ENCODE results near the gene EXOC2. TPM values are rescaled to one million over a fixed set of nuclear protein-coding genes. Genes with fewer than 3 reads are reported as not detected.

Gene EXOC2
- total and polyA plus RNA-seq, 7 donors, result 5.4 to 23.2 (median 15.3) TPM

DNA sequence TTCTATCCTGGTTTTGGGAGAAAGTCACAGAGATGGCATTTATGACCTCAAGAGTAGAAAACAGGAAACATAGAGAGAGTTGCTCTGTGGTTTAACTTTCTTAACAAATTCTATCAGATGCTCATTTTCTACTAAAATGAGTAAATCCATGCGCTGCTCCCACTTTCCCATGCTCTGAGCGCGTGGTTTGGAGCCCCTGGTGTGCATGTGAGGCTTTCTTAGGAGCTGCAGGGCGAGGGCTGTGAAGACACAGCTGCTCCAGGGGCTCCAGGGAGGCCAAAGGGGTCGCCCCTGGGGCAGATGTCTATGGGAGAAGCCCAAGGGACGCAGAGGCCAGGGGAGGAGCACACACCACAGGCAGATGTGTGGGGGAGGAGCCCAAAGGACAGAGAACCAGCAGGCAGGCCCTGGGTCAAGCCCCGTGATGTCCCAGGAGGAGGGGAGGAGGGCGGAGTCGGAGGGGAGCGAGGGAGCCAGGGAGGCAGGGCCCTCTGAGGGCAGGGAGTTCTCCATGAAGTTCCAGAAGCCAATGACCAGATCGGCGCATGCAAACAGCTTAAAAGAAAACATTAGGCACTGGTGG is 178.5 kb downstream of the EXOC2 start:
- H3K27ac ChIP-seq, result no peak overlapping the region
- DNase-seq, result no peak
- intact Hi-C loops (cut with DNase I), result no loop called here
- TF ChIP-seq POLR2AphosphoS5 (IDR thresholded peaks at IDR 0.05) (no peak), EP300 (IDR thresholded peaks at IDR 0.05) (no peak), POLR2A (IDR thresholded peaks at IDR 0.05) (no peak)
- TF ChIP-seq, protein P1, sequence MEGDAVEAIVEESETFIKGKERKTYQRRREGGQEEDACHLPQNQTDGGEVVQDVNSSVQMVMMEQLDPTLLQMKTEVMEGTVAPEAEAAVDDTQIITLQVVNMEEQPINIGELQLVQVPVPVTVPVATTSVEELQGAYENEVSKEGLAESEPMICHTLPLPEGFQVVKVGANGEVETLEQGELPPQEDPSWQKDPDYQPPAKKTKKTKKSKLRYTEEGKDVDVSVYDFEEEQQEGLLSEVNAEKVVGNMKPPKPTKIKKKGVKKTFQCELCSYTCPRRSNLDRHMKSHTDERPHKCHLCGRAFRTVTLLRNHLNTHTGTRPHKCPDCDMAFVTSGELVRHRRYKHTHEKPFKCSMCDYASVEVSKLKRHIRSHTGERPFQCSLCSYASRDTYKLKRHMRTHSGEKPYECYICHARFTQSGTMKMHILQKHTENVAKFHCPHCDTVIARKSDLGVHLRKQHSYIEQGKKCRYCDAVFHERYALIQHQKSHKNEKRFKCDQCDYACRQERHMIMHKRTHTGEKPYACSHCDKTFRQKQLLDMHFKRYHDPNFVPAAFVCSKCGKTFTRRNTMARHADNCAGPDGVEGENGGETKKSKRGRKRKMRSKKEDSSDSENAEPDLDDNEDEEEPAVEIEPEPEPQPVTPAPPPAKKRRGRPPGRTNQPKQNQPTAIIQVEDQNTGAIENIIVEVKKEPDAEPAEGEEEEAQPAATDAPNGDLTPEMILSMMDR (IDR thresholded peaks at IDR 0.05), result no peak
- no peaks in the 10 kb centered on the region for H3K27me3 ChIP-seq
- H3K36me3 ChIP-seq, result peaks cover 0 to 12% (median 0%) of the 10 kb centered on the region in 4 donors
- no peaks in the 10 kb centered on the region for H3K9me3 ChIP-seq
- 84 to 94% methylated on average over 12 of the region's 12 CpGs for WGBS, 2 donors
- H3K4me3 ChIP-seq, result no peak overlapping the region
- no peaks in the 10 kb centered on the region for H3K4me1 ChIP-seq

DNA sequence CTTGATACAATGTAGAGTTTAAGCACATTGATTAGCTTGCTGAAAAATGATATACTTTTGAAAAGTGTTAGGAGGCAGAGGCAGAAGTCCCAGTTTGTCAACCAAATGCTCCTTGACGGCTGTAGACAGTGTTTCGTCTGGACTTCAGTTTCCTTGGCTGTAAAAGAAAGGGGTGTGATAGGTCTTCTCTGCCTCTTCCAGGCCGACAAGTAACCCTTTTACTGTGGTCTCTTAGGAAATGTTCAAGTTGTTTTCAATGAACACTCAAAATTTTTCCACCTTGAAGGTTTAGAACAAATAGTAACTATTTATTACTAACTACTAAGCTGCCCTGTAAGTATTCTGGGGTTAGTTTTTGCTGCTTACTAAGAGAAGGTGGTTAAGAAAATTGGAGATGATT is 179.0 kb downstream of the EXOC2 start:
- H3K4me3 ChIP-seq, result no peak overlapping the region
- 81 to 91% methylated on average over 3 of the region's 3 CpGs for WGBS, 2 donors
- peaks cover 0 to 12% (median 0%) of the 10 kb centered on the region in 4 donors for H3K36me3 ChIP-seq
- no peak for DNase-seq
- no peaks in the 10 kb centered on the region for H3K27me3 ChIP-seq
- no peaks in the 10 kb centered on the region for H3K9me3 ChIP-seq
- intact Hi-C loops (cut with DNase I), result no loop called here
- no peaks in the 10 kb centered on the region for H3K4me1 ChIP-seq
- TF ChIP-seq, protein P1 (IDR thresholded peaks at IDR 0.05), result no peak
- TF ChIP-seq EP300 (IDR thresholded peaks at IDR 0.05) (no peak), POLR2A (IDR thresholded peaks at IDR 0.05) (no peak), POLR2AphosphoS5 (IDR thresholded peaks at IDR 0.05) (no peak)
- H3K27ac ChIP-seq, result no peak overlapping the region

DNA sequence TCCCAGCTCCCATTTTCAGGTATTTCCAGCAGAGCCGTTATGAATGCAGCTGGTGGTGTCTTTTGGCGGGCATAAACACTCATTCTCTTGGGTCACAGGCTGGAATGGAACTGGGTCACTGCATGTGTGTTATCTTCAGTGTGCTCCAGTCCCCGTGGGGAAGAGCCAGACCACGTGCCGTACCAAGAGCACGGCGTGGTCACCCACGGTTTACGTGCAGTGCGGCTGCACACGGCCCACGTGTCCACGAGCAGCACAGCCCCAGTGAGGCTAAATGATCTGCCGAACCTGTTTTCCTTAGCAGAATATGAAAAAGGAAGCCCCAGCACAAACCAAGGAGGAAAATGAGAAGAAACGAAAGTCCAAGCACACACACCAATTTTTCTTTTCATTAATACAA is 179.9 kb downstream of the EXOC2 start:
- TF ChIP-seq POLR2AphosphoS5 (IDR thresholded peaks at IDR 0.05) (no peak), EP300 (IDR thresholded peaks at IDR 0.05) (no peak), POLR2A (IDR thresholded peaks at IDR 0.05) (no peak)
- TF ChIP-seq, protein P1 (IDR thresholded peaks at IDR 0.05), result no peak
- H3K9me3 ChIP-seq, result no peaks in the 10 kb centered on the region
- 95 to 97% methylated on average over 15 of the region's 15 CpGs for WGBS, 2 donors
- H3K36me3 ChIP-seq, result peaks cover 0 to 12% (median 0%) of the 10 kb centered on the region in 4 donors
- no peak overlapping the region for H3K4me3 ChIP-seq
- no peaks in the 10 kb centered on the region for H3K4me1 ChIP-seq
- H3K27ac ChIP-seq, result no peak overlapping the region
- no peak for DNase-seq
- intact Hi-C loops (cut with DNase I), result no loop called here
- no peaks in the 10 kb centered on the region for H3K27me3 ChIP-seq

DNA sequence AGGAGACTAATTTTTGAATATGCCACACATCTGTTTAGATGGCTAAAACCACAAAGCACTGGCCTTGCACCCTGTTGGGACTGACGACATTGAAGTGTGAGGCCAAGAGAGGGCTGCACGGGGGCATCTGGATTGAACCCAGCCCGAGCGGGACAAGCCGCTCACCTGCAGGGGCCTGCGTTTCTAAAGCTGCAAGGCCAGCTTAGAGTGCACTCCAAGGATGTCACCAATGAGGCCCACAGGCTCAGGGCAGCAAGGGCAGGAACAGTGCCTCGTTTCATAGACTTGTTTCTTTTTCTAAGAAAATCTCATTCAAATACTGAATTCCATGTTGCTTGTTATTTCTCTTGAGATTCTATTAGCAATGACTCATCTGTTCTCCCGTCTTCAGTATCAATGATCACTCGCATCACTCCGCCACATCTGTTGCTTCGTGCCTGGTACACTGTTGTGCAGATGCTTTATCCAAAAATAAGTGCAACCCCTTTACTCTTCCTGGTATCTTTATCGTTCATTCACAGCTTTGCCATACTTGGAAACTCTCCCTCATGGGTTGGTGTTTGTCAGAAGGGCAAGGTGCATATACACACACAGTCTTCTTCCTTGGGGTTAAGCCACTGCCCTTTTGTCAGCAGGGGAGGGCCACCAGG is 181.3 kb downstream of the EXOC2 start:
- H3K27ac ChIP-seq, result no peak overlapping the region
- 94 to 96% methylated on average over 12 of the region's 12 CpGs for WGBS, 2 donors

More for the DNA sequence above, 181.3 kb downstream of the EXOC2 start:
- H3K9me3 ChIP-seq, result no peaks in the 10 kb centered on the region
- intact Hi-C loops (cut with DNase I), result no loop called here
- H3K36me3 ChIP-seq, result peaks cover 0 to 12% (median 0%) of the 10 kb centered on the region in 4 donors
- H3K4me3 ChIP-seq, result no peak overlapping the region
- no peaks in the 10 kb centered on the region for H3K27me3 ChIP-seq
- no peak for DNase-seq
- H3K4me1 ChIP-seq, result no peaks in the 10 kb centered on the region
- no peak for TF ChIP-seq POLR2A (IDR thresholded peaks at IDR 0.05)
- TF ChIP-seq POLR2AphosphoS5 (IDR thresholded peaks at IDR 0.05), result no peak
- no peak for TF ChIP-seq EP300 (IDR thresholded peaks at IDR 0.05)
- TF ChIP-seq, protein P1 (IDR thresholded peaks at IDR 0.05), result no peak
